LNCaP clone FGC (cell line): ENCODE results near the gene GIMAP8.

ENCODE experiments used
- DNase-seq: peaks from one replicate; pipeline ENCODE4 v3.0.0-alpha.2; 2011; ENCODE audit warnings: low read depth
- H3K4me3 ChIP-seq: 2 replicates; pipeline ENCODE4 v1.5.1; 2011; ENCODE audit warnings: mild to moderate bottlenecking, low read depth, low read length, control low read depth
- CTCF ChIP-seq: IDR thresholded peaks from 2 replicates; pipeline ENCODE4 v1.5.1; 2012; ENCODE audit warnings: mild to moderate bottlenecking; ENCODE audit not compliant: control insufficient read depth, insufficient read depth; ENCODE audit errors: extremely low read depth

The GIMAP8 gene

GRCh38 chr7:150441524-150441923 is 8.9 kb upstream of the GIMAP8 start:
- TF ChIP-seq CTCF = no peak
- H3K4me3 ChIP-seq = no peak overlapping the region
- no peak for DNase-seq

- DNase-seq = no peak
- H3K4me3 ChIP-seq = no peak overlapping the region
- no peak for TF ChIP-seq CTCF
Measured at GRCh38 chr7:150442811-150443210, 7.6 kb upstream of the GIMAP8 start.

GRCh38 chr7:150443793-150444540 is 6.5 kb upstream of the GIMAP8 start:
- TF ChIP-seq CTCF = no peak
- H3K4me3 ChIP-seq = no peak overlapping the region
- no peak for DNase-seq

- H3K4me3 ChIP-seq = no peak overlapping the region
- TF ChIP-seq CTCF = no peak
- no peak for DNase-seq
Measured at GRCh38 chr7:150444674-150445365, 5.6 kb upstream of the GIMAP8 start.

- no peak overlapping the region for H3K4me3 ChIP-seq
- no peak for TF ChIP-seq CTCF
- DNase-seq = no peak
Measured at GRCh38 chr7:150446288-150446938, 4.0 kb upstream of the GIMAP8 start.

- TF ChIP-seq CTCF = no peak
- no peak overlapping the region for H3K4me3 ChIP-seq
- no peak for DNase-seq
Measured at GRCh38 chr7:150447966-150448788, 2.3 kb upstream of the GIMAP8 start.
